Fibroblast of skin of left biceps (primary cell): ENCODE data around the gene TMEM30A.

Experiments used
- DNase-seq, 2 experiments: peaks; one replicate each; pipeline ENCODE4 v3.0.0-alpha.2; 2013; ENCODE audit warnings: low read depth in 2 of 2

Gene TMEM30A

DNA sequence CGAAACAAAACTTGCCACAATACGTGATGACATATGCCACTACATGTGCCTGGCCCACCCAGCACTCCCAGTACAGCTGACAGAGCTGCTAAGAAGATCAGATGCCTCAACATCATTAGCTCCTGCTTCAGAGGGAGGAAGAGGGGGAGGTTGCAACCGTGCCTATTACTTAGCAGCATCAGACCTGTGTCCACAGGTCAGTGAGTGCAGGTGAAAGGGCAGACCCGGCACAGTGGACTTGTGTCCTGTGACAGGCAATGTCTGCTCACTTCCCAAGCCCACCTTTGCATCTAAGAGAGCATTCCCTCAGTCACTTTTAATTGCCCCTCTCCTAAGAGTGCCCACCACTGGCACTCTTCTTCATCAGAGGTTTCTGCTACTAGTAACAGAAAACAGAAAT is 69.3 kb downstream of the TMEM30A start:
- no peak for DNase-seq

DNA sequence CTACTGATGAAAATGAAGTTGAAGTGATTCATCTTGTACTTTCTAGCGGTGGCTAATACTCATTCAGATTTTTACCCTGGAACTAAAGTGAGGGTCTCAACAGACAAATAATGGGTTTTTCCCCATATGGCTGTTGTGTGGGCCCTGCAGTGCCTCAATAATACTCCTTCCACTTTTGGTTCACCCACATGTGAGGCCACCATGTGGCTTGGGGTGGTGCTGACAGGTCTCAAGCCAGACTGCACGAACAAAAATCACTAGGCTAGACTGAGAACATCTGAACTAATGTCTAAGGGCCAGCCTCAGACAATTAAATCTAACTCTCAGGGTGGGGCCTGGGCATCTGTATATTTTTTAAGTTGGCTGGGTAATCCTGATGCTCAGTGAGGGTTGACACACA is 70.9 kb downstream of the TMEM30A start:
- DNase-seq, result no peak

DNA sequence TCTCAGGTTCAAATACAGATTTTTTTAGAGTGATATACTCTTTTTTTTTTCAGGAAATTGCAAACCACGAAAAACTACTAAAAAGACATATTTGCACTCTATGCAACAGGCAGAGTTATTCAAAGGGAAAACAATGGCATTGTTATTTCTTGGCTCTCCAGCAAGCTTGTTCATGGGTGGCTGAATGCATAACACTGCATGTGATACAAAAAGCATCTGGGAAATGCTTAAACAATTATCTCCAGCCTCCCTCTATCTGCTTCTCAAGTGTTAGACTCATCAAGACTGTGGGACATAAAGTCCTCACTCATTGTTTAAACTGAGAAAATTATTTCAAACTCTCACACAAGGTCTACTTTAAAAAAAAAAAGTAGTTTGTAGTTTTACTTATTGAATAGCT is 71.5 kb downstream of the TMEM30A start:
- DNase-seq, result no peak

DNA sequence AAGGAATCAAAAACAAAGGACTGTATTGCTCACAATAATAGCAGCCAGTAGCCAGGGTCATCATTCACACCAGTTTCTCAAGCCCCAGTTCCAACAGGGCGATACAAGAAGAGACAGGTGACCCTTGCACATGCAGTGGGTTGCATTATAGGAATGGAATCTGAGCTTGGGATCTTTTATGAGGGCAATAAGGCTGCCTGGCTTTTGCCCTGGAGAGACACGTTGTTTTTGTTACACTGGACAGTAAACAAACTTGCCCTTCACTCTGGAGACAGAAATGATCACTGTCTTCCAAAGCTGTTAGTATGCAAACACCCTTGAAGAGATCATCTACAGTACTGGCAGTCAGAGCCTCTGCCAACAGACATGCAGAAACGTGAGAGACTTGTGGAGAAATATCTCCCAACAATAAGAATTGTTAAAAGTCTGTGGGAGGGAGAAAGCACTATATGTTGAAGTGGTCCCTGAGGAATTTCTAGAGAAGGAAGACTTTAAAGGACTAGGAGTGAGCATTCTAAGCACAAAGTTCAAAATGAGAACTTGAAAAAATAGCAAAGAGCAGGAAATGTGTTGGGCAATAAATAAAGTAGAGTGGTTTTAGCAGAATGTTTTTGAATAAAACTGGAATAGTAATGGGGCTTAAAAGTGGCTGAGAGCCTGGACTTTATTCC is 72.5 kb downstream of the TMEM30A start:
- no peak for DNase-seq

DNA sequence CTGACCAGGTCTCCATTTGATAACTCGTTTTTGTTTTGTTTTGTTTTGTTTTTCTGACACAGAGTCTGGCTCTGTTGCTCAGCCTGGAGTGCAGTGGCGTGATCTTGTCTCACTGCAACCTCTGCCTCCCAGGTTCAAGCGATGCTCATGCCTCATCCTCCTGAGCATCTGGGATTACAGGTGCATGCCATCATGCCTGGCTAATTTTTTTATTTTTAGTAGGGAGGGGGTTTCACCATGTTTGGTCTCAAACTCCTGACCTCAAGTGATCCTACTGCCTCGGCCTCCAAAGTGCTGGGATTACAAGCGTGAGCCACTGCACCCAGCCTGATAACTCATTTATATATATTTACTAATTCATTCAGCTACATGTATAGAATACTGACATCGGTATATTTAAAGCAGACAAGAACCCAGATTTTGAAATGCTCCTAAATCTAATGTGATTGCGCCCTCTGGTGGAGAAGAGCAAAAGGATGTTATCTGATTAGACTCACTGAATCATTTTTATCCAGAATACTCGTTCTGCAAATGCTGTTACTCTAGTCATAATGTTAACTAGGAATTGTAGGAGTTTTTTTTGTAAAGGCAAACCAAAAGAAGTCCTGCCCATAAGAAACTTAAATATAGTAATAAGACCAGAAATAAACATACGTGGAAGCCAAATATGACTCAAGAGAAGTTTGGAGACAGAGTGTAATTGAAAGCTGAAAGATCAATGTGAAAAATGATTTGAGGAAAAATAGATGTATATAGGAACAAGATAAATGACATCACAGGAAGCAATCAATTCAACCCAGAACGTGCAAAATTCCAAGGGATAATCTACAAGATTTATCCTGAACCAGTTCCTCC is 73.5 kb downstream of the TMEM30A start:
- no peak for DNase-seq

DNA sequence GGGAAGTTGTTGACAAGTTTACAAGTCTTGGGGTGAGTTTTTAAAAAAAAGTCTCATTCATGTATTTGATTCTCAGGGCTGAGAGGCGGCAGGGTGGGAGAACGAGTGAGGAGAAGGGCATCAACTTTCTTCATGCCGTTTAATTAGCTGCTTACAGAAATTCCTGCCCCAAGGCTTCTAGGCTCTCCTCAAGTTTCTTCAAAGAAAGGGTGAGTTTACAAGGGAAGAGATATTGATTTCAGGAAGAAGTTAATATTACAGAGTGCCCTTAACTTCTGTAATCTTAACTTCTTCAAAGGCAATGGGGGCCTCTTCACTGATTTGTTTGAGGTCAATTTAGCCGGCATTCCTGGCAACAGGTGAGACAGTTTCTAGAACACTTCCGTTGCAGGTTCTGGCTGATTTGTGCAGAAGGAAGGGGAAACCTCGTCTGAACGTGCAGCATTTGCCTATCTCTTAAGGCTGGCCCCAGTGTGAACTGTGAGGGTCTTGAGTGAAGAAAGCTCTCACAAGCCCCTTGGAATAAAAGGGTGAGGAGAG is 75.3 kb downstream of the TMEM30A start:
- no peak for DNase-seq

DNA sequence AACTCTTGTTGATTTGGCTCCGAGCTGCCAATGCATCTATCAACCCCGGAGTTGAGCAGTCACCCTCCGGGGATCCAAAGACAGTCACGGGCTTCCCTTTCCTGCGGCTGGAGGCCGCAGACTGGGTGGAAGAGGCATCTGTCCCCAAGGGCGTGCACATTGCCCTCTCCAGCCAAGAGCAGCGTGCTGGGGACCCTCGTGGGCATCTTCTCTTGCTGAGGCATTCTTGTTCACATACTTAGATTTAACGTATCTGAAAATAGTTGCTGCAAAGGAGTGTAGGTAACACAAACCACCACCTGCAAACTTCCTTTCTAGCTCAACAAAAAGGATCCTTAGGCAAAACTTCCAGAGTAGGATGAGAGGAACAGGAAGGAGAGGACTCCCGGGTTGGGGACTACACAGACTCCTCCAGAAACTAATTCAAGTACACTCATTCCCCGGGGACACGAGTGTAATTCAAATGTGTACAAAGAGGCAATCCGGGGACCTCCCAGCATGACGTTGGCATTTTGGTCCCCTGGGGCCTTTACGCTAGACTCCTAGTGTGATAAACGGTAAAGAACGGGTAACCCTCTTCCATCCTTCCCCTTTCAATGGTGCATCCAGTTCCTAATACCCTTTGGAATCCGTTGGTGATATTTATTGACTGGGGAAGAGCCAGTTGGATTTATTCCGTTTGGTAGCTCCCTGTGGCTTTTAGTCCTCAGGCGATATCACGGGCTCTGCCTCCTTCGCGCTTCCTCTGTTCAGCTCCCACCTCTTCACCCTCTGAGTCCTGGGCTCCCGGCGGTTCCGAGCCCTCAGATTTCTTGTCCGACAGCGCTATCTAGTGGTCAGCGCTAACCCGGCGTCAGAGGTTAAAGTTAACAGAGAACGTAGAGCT is 76.1 kb downstream of the TMEM30A start:
- DNase-seq, result peak in 1 of 2 experiments; percentile 69

DNA sequence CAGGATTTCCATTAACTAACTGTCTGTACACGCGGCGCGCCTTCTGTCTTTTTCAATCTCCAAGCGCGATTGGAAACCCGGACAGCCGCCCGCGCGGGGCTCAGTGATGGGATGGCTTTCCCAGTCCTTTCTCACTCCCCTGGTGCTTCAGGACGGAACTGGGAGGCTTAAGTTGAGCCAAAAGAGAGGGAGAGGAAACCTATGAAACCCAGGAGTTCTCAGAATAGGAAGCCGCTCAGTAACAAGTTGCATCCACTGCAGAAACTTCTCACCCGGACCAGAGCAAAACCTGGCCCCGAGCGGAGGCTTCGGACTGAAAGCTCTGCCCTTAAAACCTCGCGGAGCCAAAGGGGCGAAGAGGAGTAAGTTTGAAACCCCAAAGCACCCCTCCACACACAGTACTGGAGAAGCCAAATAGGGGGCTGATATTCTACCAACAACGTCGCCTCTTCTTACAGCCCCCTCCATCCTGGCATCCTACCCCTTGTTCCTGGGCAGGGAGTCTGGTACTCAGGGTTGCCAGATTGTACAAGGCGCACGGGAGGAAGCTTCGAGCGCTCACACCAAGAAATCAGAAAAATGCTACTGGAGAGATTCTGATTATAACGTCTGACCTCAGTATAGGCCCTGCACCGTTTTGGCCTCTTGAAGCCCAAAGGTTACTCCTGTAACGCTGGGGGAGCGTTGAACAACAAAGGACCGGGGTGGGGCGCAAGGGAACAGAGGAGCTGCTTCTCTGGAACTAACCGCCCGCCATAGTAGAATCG is 77.8 kb downstream of the TMEM30A start:
- DNase-seq, result no peak

DNA sequence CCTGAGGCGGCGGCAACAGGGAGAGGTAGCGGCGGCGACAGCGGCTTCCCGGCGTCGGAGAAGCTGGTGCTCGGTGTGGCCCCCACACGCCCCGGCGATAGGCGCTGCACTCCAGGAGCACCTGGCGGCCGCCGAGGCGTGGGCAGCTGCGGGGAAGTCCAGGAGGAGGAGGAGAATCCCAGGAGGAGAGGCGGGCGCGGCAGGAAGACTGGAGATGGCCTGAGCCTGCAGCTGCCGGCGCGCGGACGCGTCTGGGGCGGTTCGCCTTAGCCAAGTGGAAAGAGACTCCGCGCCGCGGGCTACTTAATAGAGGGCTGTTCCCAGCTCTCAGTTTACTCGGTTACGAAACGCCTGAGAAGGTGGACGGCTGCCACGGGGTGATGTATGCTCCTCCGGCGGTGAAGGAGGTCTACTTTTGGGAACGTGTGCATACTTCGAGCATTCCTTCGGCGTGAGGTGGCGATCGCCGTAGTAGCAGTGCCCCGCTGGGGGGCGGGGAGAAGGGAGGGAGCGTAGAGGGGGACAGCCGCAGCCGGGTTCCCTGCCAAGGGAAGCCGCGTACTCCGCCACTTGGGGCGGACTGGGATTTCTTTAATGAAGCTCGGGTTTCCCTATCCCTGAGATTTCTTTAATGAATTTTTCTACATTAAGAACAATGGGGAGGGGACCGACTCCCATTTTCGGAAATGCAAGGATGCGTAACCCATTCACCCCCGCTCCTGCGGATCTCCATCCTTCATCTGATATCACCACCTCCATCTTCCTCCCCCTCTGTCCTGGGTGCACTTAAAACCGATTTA is 78.6 kb downstream of the TMEM30A start, which contains the start of gene COL12A1:
TSS of gene COL12A1 (minus strand) at position 278 of the 800 bp plus-strand sequence. CDS start 3,261 bp downstream, outside the sequence.
- DNase-seq, result peak; percentile 100

DNA sequence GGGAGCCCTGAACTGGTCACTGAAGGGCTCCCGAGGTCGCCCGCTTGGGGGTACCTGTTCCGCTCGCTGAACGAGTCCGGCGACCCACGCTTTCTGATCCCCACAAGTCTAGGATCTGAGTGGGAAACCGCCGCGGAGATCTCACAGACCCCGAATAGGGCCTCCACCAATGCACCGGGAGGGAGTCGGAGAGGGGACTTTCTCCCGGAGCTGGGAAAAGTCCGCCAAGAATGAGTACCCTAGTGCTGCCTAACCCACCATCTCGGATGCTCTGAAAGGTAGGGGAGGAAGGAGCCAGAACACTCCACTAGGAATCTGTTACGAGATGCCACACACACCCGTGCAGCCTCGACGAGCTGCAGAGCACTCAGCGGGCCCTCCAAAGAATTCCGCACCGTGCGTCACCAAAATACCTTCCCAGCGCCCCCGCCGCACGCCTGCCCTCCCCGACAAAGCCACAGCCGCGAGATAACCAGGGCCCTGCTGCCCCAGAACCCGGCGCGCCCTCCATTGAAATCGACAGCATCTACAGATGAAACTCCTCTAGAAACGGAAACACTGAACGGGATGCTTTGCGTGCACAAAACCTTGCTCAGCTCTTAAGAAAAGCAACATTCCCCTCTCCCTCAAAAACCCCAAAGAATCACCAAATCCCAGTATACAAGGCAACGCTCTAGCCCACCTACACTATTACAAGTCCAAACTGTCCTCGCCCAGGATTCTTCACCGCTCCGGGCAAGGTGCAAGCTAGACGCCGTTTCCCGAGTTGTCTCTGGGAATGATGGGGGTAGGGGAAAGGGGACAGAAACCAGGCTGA is 79.4 kb downstream of the TMEM30A start:
- DNase-seq, result no peak

DNA sequence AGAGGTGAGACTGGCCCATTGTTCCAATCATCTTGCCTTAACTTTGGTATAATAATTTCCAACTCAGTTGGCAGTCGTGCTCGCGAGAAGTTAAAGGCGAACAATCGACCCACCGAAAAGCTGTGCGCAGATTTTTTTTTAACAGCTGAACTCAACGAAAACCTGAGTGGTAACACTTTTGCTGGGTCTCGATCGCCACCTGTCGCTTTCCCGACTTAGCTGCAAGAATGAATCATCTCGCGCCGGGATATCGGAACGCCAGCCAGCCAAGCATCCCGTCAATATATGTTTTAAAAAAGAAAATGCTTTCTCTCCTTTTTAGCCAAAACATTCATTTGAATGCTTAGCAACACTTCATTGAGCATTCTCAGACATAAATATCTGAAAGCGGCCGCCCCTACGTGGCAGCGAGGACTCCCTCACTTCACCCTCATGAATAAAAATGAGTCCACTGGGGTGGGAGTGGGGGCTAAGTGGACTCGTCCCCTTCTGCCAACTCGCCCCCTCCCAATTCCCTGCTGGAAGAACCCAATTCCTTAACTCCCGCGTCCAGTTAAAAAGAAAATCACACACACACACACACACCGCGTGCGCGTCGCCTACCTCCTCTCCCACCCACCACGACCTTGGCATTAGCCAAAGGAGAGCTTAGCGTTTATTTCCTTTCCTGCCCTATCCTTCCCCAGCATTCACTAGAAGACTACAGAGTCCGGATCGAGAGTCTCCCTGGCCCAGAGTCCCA is 80.2 kb downstream of the TMEM30A start:
- peak; percentile 84 to 85 for DNase-seq

DNA sequence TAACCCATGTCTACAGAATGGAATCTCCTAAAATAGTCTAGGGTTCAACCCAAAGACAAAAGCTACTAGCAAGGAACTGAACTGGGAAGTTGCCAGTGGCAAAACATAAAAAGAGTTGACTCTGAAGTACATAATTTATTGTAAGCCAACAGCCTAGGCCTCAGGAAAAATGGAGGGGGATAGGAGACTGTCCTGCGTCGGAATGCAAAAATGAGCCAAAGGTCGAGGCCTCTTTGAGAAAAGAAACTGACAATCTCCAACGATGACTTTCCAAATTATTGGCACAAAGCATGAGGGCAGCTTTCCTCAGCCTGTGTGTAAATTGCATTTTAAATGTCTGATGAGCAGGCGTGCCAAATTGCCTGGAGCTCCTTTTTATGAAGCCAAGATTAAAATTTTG is 80.9 kb downstream of the TMEM30A start:
- no peak for DNase-seq
